ENCODE data around the gene CDC23.

The CDC23 gene

GRCh38 chr5:138245717-138246116, 32.6 kb upstream of the CDC23 start:
- H3K36me3 ChIP-seq (ENCODE audit: low read length): no peaks in the 10 kb centered on the region
- H3K27me3 ChIP-seq (ENCODE audit: low read length): no peaks in the 10 kb centered on the region
- no peaks in the 10 kb centered on the region for H3F3A ChIP-seq (ENCODE audit: insufficient read depth)
- H3K9me2 ChIP-seq (replicated peaks; ENCODE audit: insufficient read depth, low read length): no peaks in the 10 kb centered on the region
- no peak overlapping the region for H3K9ac ChIP-seq (ENCODE audit: low read length)
- no peaks in the 10 kb centered on the region for H3K79me2 ChIP-seq (ENCODE audit: insufficient read depth, low read length)
- no peak overlapping the region for H3K4me2 ChIP-seq (ENCODE audit: low read depth, low read length, poor library complexity, severe bottlenecking)
- H2AFZ ChIP-seq (ENCODE audit: low read depth, low read length, severe bottlenecking): no peak overlapping the region
- no peaks in the 10 kb centered on the region for H3K9me3 ChIP-seq (ENCODE audit: insufficient read depth, low read length)
- H3K27ac ChIP-seq (ENCODE audit: low read depth, low read length): no peak overlapping the region
- no peak overlapping the region for H3K4me3 ChIP-seq (ENCODE audit: insufficient read depth, low read length, poor library complexity, severe bottlenecking)
- TF ChIP-seq CTCF (IDR thresholded peaks at IDR 0.05; ENCODE audit: insufficient read depth, low read length, poor library complexity, severe bottlenecking) (no peak), EZH2phosphoT487 (conservative IDR thresholded peaks at IDR 0.05; ENCODE audit: low read length) (no peak)
- no peaks in the 10 kb centered on the region for H4K20me1 ChIP-seq (ENCODE audit: low read depth, low read length)

- Histone ChIP-seq H3K79me2 (ENCODE audit: insufficient read depth, low read length) (no peaks in the 10 kb centered on the region), H3F3A (ENCODE audit: insufficient read depth) (no peaks in the 10 kb centered on the region), H3K9ac (ENCODE audit: low read length) (no peak overlapping the region), H3K4me3 (ENCODE audit: insufficient read depth, low read length, poor library complexity, severe bottlenecking) (no peak overlapping the region), H3K9me2 (replicated peaks; ENCODE audit: insufficient read depth, low read length) (no peaks in the 10 kb centered on the region), H3K27ac (ENCODE audit: low read depth, low read length) (no peak overlapping the region), H3K9me3 (ENCODE audit: insufficient read depth, low read length) (no peaks in the 10 kb centered on the region), H3K4me2 (ENCODE audit: low read depth, low read length, poor library complexity, severe bottlenecking) (no peak overlapping the region), H4K20me1 (ENCODE audit: low read depth, low read length) (no peaks in the 10 kb centered on the region), H3K36me3 (ENCODE audit: low read length) (no peaks in the 10 kb centered on the region), H3K27me3 (ENCODE audit: low read length) (no peaks in the 10 kb centered on the region), H2AFZ (ENCODE audit: low read depth, low read length, severe bottlenecking) (no peak overlapping the region)
- no peak for TF ChIP-seq EZH2phosphoT487 (conservative IDR thresholded peaks at IDR 0.05; ENCODE audit: low read length)
- no peak for TF ChIP-seq CTCF (IDR thresholded peaks at IDR 0.05; ENCODE audit: insufficient read depth, low read length, poor library complexity, severe bottlenecking)
Measured at GRCh38 chr5:138243794-138244193, 30.7 kb upstream of the CDC23 start.

- Histone ChIP-seq H3K4me2 (ENCODE audit: low read depth, low read length, poor library complexity, severe bottlenecking) (no peak overlapping the region), H3K9ac (ENCODE audit: low read length) (no peak overlapping the region), H3K27ac (ENCODE audit: low read depth, low read length) (no peak overlapping the region), H3K27me3 (ENCODE audit: low read length) (no peaks in the 10 kb centered on the region), H3K79me2 (ENCODE audit: insufficient read depth, low read length) (no peaks in the 10 kb centered on the region), H4K20me1 (ENCODE audit: low read depth, low read length) (no peaks in the 10 kb centered on the region), H3F3A (ENCODE audit: insufficient read depth) (no peaks in the 10 kb centered on the region), H3K9me2 (replicated peaks; ENCODE audit: insufficient read depth, low read length) (no peaks in the 10 kb centered on the region), H3K36me3 (ENCODE audit: low read length) (no peaks in the 10 kb centered on the region), H3K9me3 (ENCODE audit: insufficient read depth, low read length) (no peaks in the 10 kb centered on the region), H3K4me3 (ENCODE audit: insufficient read depth, low read length, poor library complexity, severe bottlenecking) (no peak overlapping the region), H2AFZ (ENCODE audit: low read depth, low read length, severe bottlenecking) (no peak overlapping the region)
- TF ChIP-seq CTCF (IDR thresholded peaks at IDR 0.05; ENCODE audit: insufficient read depth, low read length, poor library complexity, severe bottlenecking): no peak
- TF ChIP-seq EZH2phosphoT487 (conservative IDR thresholded peaks at IDR 0.05; ENCODE audit: low read length): no peak
Measured at GRCh38 chr5:138241688-138242571, 28.8 kb upstream of the CDC23 start.
